Thoracic aorta (tissue), 2 donors: Measurements from ENCODE around the gene HELZ2. TPM values are rescaled to one million over a fixed set of nuclear protein-coding genes. Genes with fewer than 3 reads are reported as not detected.

Experiments used
- ATAC-seq: fragments of 150-250 bp; one replicate; pipeline ENCODE4 v1.8.0; 2017; ENCODE audit warnings: low read depth; ENCODE audit not compliant: insufficient number of reproducible peaks, low FRiP score
- DNase-seq: peaks from one replicate; pipeline ENCODE4 v3.0.0-alpha.2; 2020; ENCODE audit warnings: low spot score
- H3K27ac ChIP-seq, 2 donors: fragments of 200-600 bp; sonication (generic); 1 replicate in 1 of 2; 2 replicates in 1 of 2; pipeline ENCODE4 v1.5.1; 2016; ENCODE audit warnings: mild to moderate bottlenecking in 2 of 2, moderate library complexity in 2 of 2
- H3K27me3 ChIP-seq: fragments of 200-600 bp; sonication (generic); replicated peaks from 2 replicates; pipeline ENCODE4 v1.6.0; 2016; ENCODE audit warnings: mild to moderate bottlenecking; ENCODE audit not compliant: insufficient read depth
- H3K36me3 ChIP-seq: fragments of 200-600 bp; sonication (generic); one replicate; pipeline ENCODE4 v1.5.1; 2016
- H3K4me1 ChIP-seq, 2 donors: fragments of 200-600 bp; sonication (generic); 1 replicate in 1 of 2; 2 replicates in 1 of 2; pipeline versions ENCODE4 v1.5.1 to v1.6.0; 2016; ENCODE audit warnings: low read depth in 2 of 2, mild to moderate bottlenecking in 1 of 2; ENCODE audit not compliant: control insufficient read depth in 1 of 2
- H3K4me3 ChIP-seq: fragments of 200-600 bp; sonication (generic); 2 replicates; pipeline ENCODE4 v1.5.1; 2016; ENCODE audit warnings: mild to moderate bottlenecking
- H3K9me3 ChIP-seq: fragments of 200-600 bp; sonication (generic); 2 replicates; pipeline ENCODE4 v1.5.1; 2016
- total RNA-seq, 2 donors: library from RNA; depleted of rRNA; stranded (reverse); fragments of >200 nt; gene quantifications; one replicate each; pipeline versions ENCODE4 v1.1.0 to v1.2.3, GENCODE V29; 2016
- TF ChIP-seq, protein P1 (sequence below): fragments of 200-600 bp; sonication (generic); IDR thresholded peaks from one replicate; pipeline ENCODE4 v1.5.1; 2019; ENCODE audit warnings: antibody characterized with exemption

The HELZ2 gene
- total RNA-seq, 2 donors from 2014 or later = 45.2 to 50.3 TPM

DNA sequence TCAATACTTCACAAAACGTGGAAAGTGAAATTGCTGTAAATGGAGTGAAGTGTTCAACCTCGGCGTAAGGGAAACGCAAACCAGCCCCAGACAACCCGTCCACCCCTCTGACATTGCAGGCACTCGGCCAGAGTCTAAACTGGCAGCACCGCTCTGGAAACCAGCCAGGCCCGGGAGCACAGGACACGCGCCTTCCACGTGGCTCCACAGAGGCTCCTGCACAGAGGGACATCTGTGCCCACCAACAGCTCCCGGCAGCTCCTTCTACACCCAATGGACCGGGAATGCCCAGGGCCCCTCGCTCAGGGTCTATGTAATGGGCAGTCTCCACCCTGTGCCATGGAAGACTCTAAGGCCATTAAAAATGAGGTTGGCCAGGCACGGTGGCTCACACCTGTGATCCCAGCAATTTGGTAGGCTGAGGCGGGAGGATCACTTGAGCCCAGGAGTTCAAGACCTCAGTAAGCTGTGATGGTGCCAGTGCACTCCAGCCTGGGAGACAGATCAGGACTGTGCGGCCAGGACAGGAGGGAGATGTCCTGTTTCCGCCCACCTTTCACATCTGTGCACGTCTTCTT is 3.4 kb upstream of the HELZ2 start:
- TF ChIP-seq, protein P1, sequence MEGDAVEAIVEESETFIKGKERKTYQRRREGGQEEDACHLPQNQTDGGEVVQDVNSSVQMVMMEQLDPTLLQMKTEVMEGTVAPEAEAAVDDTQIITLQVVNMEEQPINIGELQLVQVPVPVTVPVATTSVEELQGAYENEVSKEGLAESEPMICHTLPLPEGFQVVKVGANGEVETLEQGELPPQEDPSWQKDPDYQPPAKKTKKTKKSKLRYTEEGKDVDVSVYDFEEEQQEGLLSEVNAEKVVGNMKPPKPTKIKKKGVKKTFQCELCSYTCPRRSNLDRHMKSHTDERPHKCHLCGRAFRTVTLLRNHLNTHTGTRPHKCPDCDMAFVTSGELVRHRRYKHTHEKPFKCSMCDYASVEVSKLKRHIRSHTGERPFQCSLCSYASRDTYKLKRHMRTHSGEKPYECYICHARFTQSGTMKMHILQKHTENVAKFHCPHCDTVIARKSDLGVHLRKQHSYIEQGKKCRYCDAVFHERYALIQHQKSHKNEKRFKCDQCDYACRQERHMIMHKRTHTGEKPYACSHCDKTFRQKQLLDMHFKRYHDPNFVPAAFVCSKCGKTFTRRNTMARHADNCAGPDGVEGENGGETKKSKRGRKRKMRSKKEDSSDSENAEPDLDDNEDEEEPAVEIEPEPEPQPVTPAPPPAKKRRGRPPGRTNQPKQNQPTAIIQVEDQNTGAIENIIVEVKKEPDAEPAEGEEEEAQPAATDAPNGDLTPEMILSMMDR = no peak
- Histone ChIP-seq H3K4me1 (peaks cover 5 to 11% of the 10 kb centered on the region in 2 donors), H3K9me3 (no peaks in the 10 kb centered on the region), H3K27me3 (no peaks in the 10 kb centered on the region), H3K36me3 (no peaks in the 10 kb centered on the region), H3K4me3 (no peak overlapping the region), H3K27ac (no peak overlapping the region)
- ATAC-seq (no peak), DNase-seq (no peak)

DNA sequence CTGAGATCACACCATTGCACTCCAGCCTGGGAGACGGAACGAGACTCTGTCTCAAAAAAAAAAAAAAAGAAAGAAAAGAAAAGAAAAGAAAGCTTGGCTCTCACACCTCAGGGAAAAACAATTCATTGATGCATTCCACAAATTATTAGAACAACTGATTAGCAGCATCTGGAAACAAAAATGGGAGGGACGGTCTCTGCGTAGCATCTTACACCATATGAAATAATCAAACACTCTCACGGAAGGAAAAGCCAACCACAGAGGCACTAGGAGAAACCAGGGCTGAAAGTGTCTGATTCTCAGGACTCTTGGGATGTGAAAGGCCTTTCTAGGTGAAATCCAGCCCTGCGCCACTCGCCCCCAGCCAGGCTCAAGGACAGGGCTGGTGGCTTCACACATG is 2.3 kb upstream of the HELZ2 start:
- Histone ChIP-seq H3K4me3 (no peak overlapping the region), H3K27ac (no peak overlapping the region), H3K9me3 (no peaks in the 10 kb centered on the region), H3K36me3 (no peaks in the 10 kb centered on the region), H3K27me3 (no peaks in the 10 kb centered on the region), H3K4me1 (peaks cover 5 to 11% of the 10 kb centered on the region in 2 donors)
- DNase-seq (no peak), ATAC-seq (no peak)
- TF ChIP-seq, protein P1 = no peak

DNA sequence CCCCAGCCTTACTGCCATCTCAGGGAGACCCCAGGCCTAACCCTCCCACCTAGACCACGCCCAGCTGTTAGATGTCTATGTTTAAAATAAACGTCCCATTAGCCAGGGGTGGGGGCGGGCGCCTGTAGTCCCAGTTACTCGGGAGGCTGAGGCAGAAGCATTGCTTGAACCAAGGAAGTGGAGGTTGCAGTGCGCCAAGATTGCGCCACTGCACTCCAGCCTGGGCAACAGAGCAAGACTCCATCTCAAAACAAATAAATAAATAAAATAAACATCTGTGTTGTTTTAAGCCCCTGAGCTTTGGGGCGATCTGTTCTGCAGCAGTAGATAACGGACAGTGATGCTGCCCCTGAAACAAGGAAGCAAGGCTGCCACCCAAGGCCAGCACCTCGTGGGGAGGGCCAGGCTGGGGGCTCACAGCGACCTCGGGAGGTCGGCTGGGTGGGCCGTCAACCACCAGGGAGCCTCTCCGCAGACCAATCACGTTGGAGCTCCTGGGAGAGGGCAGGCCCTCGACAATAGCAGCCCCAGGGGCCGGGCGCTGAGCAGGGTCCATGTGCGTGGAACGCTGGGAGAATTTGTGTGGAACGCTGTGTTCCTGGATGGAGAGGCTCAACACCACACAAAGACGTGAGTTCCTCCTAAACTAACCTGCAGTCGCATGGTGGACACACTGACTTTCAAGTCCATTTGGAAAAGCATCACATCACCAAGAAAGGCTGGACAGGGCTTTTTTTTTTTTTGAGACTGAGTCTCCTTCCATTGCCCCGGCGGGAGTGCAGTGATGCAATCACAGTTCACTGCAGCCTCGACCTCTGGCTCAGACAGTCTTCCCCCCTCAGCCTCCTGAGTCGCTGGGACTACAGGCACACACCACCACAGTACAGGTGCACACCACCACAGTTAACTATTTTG is 1.0 kb upstream of the HELZ2 start:
- ATAC-seq (no peak), DNase-seq (no peak)
- TF ChIP-seq, protein P1 = no peak
- Histone ChIP-seq H3K9me3 (no peaks in the 10 kb centered on the region), H3K27me3 (no peaks in the 10 kb centered on the region), H3K27ac (no peak overlapping the region), H3K36me3 (no peaks in the 10 kb centered on the region), H3K4me3 (peak overlapping the region; percentile 90), H3K4me1 (peaks cover 5 to 11% of the 10 kb centered on the region in 2 donors)

GRCh38 chr20:63573647-63574131 is 350 bp downstream of the HELZ2 start:
- no peaks in the 10 kb centered on the region for H3K27me3 ChIP-seq
- no peak for DNase-seq
- TF ChIP-seq, protein P1 = no peak
- H3K4me3 ChIP-seq = peak overlapping the region; percentile 90
- no peak overlapping the region for H3K27ac ChIP-seq
- H3K9me3 ChIP-seq = no peaks in the 10 kb centered on the region
- H3K4me1 ChIP-seq = peaks cover 5 to 11% of the 10 kb centered on the region in 2 donors
- no peaks in the 10 kb centered on the region for H3K36me3 ChIP-seq
- no peak for ATAC-seq
